ENCODE data around the gene TBC1D22A.

TBC1D22A gene

DNA sequence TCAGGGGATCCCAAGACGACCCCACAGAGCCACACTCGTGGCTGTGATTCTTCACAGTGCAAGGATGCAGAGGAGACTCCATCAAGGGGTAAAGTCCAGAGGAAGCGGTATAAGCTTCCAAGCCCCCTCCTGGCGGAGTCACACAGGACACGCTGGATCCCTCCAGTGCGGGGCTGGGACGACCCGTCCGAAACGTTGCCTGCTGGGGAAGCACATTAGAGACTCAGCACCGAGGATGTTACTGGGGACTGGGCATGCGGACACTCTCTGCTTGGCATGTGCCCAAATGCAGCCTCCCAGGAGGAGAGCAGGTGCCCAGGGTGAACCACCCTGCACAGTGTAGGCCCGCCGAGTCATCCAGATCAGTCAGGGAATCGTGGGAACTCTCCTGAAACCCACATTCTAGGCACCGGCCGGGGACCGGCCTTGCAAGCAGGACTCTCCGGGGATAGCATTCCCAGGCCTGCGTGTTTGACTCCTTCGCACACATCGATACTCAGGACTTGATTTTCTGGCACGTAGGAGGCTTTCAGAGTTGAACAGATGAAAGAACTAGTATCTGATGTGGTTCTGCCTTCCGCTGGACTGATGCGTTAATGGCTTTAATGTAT lies 229.8 kb downstream of the TBC1D22A start:
- no peak overlapping the region for H3K4me3 ChIP-seq (ENCODE audit: low read length)

DNA sequence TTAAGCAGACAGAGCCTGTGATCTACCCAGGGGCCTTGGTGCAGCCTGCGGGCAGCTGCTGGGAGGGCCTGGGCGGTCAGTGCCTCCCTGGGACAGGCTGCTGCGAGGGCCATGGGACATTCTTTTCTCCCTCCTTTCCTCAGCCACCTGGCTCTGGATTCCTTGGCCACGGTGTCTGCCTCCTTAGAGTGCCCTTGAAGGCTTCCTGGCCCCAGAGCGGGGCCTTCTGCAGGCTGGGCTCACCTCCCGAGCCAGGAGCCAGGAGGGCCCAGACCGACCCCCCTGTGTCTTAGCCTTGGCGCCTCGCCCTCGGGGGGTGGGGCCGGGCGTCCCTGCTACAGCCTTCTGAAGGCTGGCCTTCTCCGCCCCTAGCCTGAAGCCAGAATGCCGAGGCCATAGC lies 231.2 kb downstream of the TBC1D22A start:
- H3K4me3 ChIP-seq (ENCODE audit: low read length), result no peak overlapping the region
- no peak for TF ChIP-seq ZNF274 (IDR thresholded peaks at IDR 0.05; ENCODE audit: low read depth, low read length)

More for the DNA sequence above, 229.8 kb downstream of the TBC1D22A start:
- no peak for TF ChIP-seq ZNF274 (IDR thresholded peaks at IDR 0.05; ENCODE audit: low read depth, low read length)

DNA sequence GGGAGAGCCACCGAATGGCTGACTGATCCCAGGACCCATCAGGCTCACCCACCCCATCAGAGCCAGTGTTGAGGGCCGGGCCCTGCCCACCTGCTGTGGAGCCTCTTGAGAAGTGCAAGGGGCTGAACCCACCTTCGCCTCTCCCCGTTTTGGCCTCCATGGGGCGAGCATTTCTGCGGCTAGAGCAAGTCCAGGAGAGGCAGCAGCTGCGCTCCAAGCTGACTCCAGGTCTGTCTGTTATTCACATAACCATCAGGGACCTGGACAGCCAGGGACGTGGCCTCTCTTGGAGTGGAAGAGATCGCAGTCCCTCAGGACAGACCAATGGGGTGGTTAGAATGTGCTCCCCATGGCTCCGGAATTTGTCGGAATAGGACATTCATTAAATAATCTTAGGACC lies 231.8 kb downstream of the TBC1D22A start:
- no peak for TF ChIP-seq ZNF274 (IDR thresholded peaks at IDR 0.05; ENCODE audit: low read depth, low read length)
- no peak overlapping the region for H3K4me3 ChIP-seq (ENCODE audit: low read length)

DNA sequence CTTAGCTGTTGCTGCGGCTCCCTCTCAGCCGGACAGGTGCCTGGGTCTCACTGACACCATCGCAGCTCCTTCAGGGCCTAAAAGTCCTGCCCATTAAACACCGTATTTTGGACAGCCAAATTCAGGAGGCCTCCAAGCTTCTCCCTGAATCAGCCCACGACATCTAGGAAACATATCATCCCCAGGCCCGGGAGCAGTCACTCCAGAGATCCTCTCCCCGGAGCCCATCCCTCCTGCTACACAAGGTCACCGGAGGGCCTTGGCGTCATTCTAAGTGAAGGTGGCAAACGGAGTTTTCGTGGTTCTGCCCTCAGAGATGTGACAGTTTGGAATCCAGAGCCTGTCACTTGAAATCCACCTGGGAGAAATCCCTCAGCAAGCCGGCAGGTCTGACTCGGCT lies 232.5 kb downstream of the TBC1D22A start:
- no peak for TF ChIP-seq ZNF274 (IDR thresholded peaks at IDR 0.05; ENCODE audit: low read depth, low read length)
- no peak overlapping the region for H3K4me3 ChIP-seq (ENCODE audit: low read length)

DNA sequence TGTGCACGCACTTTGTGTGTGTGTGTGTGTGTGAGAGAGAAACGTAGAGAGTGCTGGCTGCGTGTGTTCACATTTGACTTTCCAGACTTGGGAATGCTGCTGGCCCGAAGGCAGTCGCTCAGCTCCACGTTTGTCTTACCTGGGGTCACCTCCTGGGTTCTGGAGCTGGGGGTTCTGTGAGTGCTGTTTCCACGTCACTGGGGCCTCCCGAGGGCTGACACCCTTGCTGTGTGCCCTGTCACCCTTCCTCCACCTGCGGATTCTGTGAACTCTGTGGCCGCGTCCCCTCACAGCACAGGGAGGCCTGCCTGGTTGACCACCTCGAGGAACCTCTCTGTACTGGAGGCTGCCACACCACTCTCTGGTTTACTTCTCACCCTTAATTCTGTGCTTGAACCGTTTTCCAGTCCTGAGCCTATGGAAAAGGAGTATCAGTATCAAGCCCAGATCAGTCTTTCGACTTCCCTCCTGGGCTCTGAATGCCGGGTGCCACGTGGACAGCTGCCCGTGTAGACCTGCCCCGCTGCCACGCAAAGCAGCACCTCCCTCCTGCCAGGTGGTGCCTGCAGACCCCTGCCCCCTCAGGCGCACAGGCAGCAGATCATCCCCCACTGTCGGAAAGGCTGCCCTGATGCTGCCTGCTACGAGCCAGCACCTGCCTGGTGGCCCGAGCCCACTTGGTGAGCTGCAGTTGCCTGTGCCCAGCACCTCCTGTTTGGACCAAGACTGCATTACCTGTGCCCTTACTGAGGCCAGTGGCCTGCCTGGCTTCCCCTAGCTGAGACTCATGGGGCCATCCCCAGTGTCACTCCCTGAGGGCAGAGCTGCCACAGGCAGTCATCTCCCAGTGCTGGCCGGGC lies 233.3 kb downstream of the TBC1D22A start:
- TF ChIP-seq ZNF274 (IDR thresholded peaks at IDR 0.05; ENCODE audit: low read depth, low read length), result no peak
- no peak overlapping the region for H3K4me3 ChIP-seq (ENCODE audit: low read length)

DNA sequence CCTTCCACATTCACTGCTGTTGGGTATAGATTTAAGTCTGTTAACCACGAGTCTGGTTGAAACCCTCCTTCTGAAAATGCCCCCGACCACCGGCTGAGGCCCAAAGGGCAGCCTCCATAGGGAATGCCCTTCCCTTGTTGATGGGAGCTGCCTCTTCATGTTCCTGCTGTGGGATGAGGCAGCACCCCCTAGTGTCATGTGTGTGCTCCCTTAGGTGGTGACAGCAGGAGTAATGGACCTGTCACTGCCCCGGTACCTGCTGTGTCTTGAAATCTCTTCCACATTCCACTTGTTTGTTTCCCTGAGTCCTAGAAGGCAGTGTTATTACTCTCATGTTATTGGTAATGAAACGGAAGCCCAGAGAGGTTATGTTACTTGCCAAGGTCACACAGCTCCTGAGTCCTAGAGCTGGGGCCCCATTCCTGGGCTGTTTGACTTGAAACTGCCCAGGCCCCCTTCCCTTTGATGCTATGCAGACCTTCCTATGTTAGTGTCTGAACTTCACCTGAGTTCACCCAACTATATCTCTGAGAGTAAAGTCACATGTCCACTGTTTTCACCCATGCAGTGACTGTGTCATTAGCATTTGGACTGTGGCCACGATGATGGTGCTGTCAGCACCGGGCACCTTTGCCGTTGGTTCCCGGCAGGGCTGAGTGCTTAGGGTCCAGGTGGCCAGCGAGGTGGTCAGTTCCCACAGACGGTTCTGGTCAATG lies 234.3 kb downstream of the TBC1D22A start:
- TF ChIP-seq ZNF274 (IDR thresholded peaks at IDR 0.05; ENCODE audit: low read depth, low read length), result no peak
- no peak overlapping the region for H3K4me3 ChIP-seq (ENCODE audit: low read length)

DNA sequence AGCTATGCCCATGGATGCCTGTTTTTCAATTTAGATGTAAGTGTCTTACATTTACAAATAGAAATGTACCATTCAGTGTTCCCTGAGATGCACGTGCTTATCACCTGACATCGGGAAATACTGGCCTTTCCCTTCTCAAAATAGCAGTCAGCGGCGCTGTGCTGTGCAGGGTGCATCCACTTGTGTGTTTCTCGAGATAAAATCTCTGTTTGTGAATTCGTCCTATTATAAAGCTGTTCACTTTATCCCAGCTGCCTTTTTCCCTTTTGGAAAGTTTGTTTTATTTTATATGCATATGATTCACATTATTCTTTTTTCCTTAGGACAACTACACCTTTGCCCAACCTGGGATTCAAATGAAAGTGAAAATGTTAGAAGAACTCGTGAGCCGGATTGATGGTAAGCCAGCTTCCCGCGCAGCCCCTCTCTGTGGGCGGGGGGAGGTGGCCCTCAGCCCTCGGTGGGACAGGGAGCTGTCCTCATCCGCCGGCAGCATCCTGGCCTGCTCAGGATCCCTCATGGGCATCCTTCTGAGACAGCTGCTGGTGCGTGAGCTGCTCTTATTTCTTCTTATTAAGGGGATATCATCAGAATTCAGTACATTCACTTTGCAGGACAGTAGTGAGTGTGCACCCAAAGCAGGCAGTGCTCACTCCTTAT lies 235.0 kb downstream of the TBC1D22A start:
- H3K4me3 ChIP-seq (ENCODE audit: low read length), result no peak overlapping the region
- no peak for TF ChIP-seq ZNF274 (IDR thresholded peaks at IDR 0.05; ENCODE audit: low read depth, low read length)

DNA sequence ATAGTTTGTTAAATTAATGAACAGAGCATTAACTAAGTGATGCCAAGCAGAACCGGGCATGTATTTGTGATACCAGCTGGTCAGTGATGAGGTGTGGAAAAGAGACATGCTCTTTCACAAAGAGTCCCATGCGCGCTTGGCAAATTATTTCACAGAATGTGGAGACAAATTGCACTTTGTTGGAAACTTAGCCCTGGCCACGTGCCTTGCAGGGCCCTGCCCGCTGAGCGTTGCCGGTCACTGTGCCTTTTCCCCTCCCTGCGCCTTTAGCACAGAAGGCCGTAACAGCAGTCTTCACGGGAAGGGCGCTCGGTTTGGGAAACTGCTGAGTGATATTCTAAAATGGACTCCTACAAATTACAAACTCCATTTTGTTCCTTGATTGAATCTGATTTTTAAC lies 235.9 kb downstream of the TBC1D22A start:
- no peak for TF ChIP-seq ZNF274 (IDR thresholded peaks at IDR 0.05; ENCODE audit: low read depth, low read length)
- H3K4me3 ChIP-seq (ENCODE audit: low read length), result no peak overlapping the region

DNA sequence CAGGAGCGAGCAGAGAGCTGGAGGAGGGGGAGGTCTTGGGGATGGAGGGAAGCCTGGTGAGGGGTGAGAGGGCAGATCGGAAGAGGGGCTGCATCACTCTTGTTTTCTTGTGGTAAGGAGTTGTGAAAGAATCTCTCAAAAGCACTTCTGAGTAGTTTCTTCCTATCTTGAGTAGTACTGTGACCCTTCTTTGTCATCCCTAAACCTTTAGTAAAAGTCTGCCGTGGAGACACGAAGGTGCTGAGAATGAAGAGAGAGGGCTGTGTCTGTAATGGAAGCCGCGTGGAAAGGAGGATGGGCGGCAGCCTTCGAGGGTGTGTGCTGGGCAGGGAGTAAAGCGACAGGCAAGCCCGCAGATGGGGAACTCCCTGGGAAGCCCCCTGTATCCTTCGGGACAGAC lies 237.8 kb downstream of the TBC1D22A start:
- TF ChIP-seq ZNF274 (IDR thresholded peaks at IDR 0.05; ENCODE audit: low read depth, low read length), result no peak
- no peak overlapping the region for H3K4me3 ChIP-seq (ENCODE audit: low read length)

DNA sequence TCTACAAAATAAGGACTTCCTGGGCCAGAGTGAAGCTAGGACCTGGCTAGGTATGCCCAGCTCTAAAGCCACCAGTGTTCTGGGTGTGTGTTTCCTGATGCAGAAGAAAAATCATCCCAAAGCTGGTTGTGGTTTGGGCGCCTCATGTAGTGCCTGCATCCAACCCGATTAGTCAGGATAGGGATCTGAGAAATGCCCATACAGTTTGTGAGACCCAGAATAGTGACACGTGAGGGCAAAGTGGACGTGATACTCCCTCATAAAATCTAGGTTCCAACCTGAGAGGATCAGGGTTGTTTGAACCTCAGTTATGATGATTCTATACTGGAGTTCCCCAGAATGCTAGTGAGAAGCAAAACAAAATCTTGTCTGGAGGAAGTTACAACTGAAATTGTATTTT lies 238.4 kb downstream of the TBC1D22A start:
- no peak for TF ChIP-seq ZNF274 (IDR thresholded peaks at IDR 0.05; ENCODE audit: low read depth, low read length)
- peak overlapping the region; percentile 34; the same call in 1 of the 2 replicates for H3K4me3 ChIP-seq (ENCODE audit: low read length)

DNA sequence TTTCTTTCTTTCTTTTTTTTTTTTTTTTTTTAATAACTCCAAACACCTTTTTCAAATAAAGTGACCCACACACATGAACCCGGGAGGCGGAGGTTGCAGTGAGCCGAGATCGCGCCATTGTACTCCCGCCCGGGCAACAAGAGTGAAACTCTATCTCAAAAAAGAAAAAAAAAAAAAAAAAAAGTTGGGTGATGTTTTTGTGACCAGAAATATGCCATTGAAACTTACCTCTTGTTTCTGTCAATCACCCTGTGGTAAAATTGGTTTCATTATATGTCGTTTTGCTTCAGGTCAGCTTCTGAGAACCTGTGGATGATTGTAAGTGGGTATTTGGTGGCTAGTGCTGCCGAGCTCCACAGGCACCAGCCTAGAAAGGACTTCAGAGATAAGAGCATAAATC lies 238.8 kb downstream of the TBC1D22A start:
- H3K4me3 ChIP-seq (ENCODE audit: low read length), result peak overlapping the region; percentile 34; the same call in 1 of the 2 replicates
- TF ChIP-seq ZNF274 (IDR thresholded peaks at IDR 0.05; ENCODE audit: low read depth, low read length), result no peak

DNA sequence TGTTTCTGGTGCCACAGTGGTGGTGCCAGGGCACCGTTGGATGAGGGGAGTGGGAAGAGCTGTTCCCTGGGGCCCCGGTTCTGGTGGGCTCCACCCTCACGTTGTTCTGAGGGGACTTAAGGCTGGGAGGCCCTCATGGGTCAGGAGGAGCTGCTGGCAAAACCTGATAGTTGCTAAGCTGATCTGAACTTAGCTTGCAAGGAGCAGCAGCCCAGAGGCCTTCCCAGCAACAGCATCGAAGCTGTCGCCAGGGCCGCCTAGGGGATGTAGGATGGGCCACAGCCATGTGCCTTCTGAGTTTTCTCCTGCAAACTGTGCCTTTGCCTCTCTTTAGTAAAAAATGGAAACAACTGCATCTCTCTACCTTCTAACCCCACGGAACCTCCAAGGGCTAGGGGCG lies 240.2 kb downstream of the TBC1D22A start:
- TF ChIP-seq ZNF274 (IDR thresholded peaks at IDR 0.05; ENCODE audit: low read depth, low read length), result no peak

DNA sequence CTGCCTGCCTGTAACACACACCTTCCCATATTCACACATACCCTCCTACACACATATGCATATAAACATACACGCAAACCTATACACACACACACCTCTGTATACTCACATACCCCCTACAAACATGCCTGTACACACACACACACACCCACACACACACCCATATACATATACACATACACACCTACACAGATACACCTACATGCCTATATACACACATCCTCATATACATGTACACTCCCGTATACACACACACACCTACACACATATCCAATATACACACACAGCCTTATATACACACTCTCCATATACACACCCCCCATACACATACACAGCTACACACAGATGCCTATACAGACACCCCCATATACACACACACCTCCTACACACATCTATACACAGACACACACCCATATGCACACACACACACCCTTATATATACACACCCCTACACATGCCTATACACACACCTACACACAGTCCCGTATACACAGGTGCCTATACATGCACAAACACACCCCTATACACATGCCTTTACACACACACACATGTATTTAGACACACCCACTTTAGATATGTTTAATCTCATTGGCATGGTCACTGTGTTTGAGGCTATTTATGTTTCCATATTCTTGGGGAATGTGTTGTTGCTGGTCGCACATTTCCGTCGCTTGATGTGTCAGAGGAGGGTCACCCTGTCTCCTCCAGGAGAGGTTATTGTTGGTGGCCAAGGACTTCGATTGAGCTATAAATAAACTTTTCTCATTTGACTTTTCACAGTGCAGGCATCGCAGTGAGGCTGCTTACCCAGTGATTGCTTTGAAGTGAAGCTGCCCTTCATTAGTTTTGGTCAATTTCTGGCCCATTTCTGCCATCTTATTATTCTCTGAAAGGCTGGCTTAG lies 243.3 kb downstream of the TBC1D22A start:
- no peak overlapping the region for H3K4me3 ChIP-seq (ENCODE audit: low read length)
- TF ChIP-seq ZNF274 (IDR thresholded peaks at IDR 0.05; ENCODE audit: low read depth, low read length), result no peak

More for the DNA sequence above, 240.2 kb downstream of the TBC1D22A start:
- H3K4me3 ChIP-seq (ENCODE audit: low read length), result no peak overlapping the region
